ENCODE results near the gene RYR1. TPM values are rescaled to one million over a fixed set of nuclear protein-coding genes. Genes with fewer than 3 reads are reported as not detected.
"Not testable (repeated sequence)": the region's sequence is repeated elsewhere in the genome, so short reads cannot be mapped to it uniquely, and the experiment has no call there.

Gene RYR1
- total RNA-seq, 1 donor from 2014 or later: 14.4 TPM

- DNase-seq (ENCODE audit: low spot score) (no peak), ATAC-seq (no peak)
- intact Hi-C loops (cut with DNase I): no loop called here
These were observed 66.0 kb downstream of the RYR1 start for GRCh38 chr19:38499532-38499931.

- no peak for ATAC-seq
- no peak for DNase-seq (ENCODE audit: low spot score)
- intact Hi-C loops (cut with DNase I): no loop called here
These were observed 67.0 kb downstream of the RYR1 start for GRCh38 chr19:38500450-38500849.

- DNase-seq (ENCODE audit: low spot score): no peak
- intact Hi-C loops (cut with DNase I): no loop called here
- no peak for ATAC-seq
These were observed 69.1 kb downstream of the RYR1 start for GRCh38 chr19:38502410-38503076.

GRCh38 chr19:38503077-38503410 is 69.6 kb downstream of the RYR1 start:
- no peak for ATAC-seq
- no peak for DNase-seq (ENCODE audit: low spot score)
- intact Hi-C loops (cut with DNase I): no loop called here

- intact Hi-C loops (cut with DNase I): no loop called here
- no peak for ATAC-seq
- no peak for DNase-seq (ENCODE audit: low spot score)
These were observed 72.5 kb downstream of the RYR1 start for GRCh38 chr19:38505958-38506357.

GRCh38 chr19:38506375-38506722 is 72.9 kb downstream of the RYR1 start:
- ATAC-seq: no peak
- intact Hi-C loops (cut with DNase I): no loop called here
- no peak for DNase-seq (ENCODE audit: low spot score)

- intact Hi-C loops (cut with DNase I): no loop called here
- peak; percentile 97 for ATAC-seq
- DNase-seq (ENCODE audit: low spot score): no peak
These were observed 73.4 kb downstream of the RYR1 start for GRCh38 chr19:38506723-38507550.

- intact Hi-C loops (cut with DNase I): no loop called here
- DNase-seq (ENCODE audit: low spot score) (no peak), ATAC-seq (no peak)
These were observed 74.1 kb downstream of the RYR1 start for GRCh38 chr19:38507551-38508127.

GRCh38 chr19:38508507-38508906 is 75.0 kb downstream of the RYR1 start:
- ATAC-seq (no peak), DNase-seq (ENCODE audit: low spot score) (no peak)
- intact Hi-C loops (cut with DNase I): no loop called here

GRCh38 chr19:38509027-38509426 is 75.5 kb downstream of the RYR1 start:
- intact Hi-C loops (cut with DNase I): no loop called here
- ATAC-seq (no peak), DNase-seq (ENCODE audit: low spot score) (no peak)

- DNase-seq (ENCODE audit: low spot score): no peak
- intact Hi-C loops (cut with DNase I): loop anchor here (10.0 kb wide), 1 partner anchor 414 kb away; no protein-coding TSS in a partner anchor
- no peak for ATAC-seq
These were observed 77.7 kb downstream of the RYR1 start for GRCh38 chr19:38511074-38511708.

GRCh38 chr19:38512277-38512676 is 78.8 kb downstream of the RYR1 start:
- intact Hi-C loops (cut with DNase I): loop anchor here (10.0 kb wide), 1 partner anchor 413 kb away; no protein-coding TSS in a partner anchor
- ATAC-seq (no peak), DNase-seq (ENCODE audit: low spot score) (no peak)

GRCh38 chr19:38513156-38513555 is 79.7 kb downstream of the RYR1 start:
- intact Hi-C loops (cut with DNase I): loop anchor here (10.0 kb wide), 1 partner anchor 412 kb away; no protein-coding TSS in a partner anchor
- not testable (repeated sequence) for DNase-seq (ENCODE audit: low spot score); ATAC-seq

GRCh38 chr19:38513762-38514167 is 80.3 kb downstream of the RYR1 start:
- intact Hi-C loops (cut with DNase I): loop anchor here (10.0 kb wide), 1 partner anchor 411 kb away; no protein-coding TSS in a partner anchor
- DNase-seq (ENCODE audit: low spot score): no peak
- no peak for ATAC-seq

- DNase-seq (ENCODE audit: low spot score): peak; percentile 79
- intact Hi-C loops (cut with DNase I): loop anchor here (10.0 kb wide), 1 partner anchor 410 kb away; no protein-coding TSS in a partner anchor
- peak; percentile 86 for ATAC-seq
These were observed 81.5 kb downstream of the RYR1 start for GRCh38 chr19:38514812-38515633.

- ATAC-seq (peak; percentile 7), DNase-seq (ENCODE audit: low spot score) (no peak)
- intact Hi-C loops (cut with DNase I): loop anchor here (10.0 kb wide), 1 partner anchor 409 kb away; no protein-coding TSS in a partner anchor
These were observed 82.4 kb downstream of the RYR1 start for GRCh38 chr19:38515896-38516295.

- DNase-seq (ENCODE audit: low spot score) (no peak), ATAC-seq (no peak)
- intact Hi-C loops (cut with DNase I): loop anchor here (10.0 kb wide), 1 partner anchor 408 kb away; no protein-coding TSS in a partner anchor
These were observed 83.3 kb downstream of the RYR1 start for GRCh38 chr19:38516802-38517201.

GRCh38 chr19:38517321-38517720 is 83.8 kb downstream of the RYR1 start:
- no peak for ATAC-seq
- intact Hi-C loops (cut with DNase I): loop anchor here (10.0 kb wide), 1 partner anchor 407 kb away; no protein-coding TSS in a partner anchor

More at GRCh38 chr19:38517321-38517720, 83.8 kb downstream of the RYR1 start:
- no peak for DNase-seq (ENCODE audit: low spot score)

Measured in sciatic nerve (tissue), 2 donors.